ENCODE measurements around the gene UNC5A.

Gene UNC5A

DNA sequence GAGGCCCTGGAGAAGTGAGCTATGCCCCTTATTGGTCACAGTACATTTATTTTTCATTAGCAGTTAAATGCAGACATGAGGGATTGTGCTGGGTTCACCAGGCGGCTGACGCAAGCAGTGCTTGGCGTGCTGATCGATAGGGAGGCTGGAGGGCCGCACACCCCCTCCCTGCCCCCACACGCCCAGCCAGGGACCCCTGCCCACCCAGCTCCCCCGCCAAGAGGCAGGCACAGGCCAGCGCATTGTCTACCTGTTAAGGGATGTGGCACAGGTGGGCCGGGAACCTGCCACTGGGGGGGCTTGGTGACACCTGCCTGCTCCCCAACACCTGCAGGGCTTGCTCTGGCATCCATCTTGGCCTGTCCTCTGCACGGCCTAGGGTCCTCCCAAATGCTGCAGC lies 49.6 kb downstream of the UNC5A start:
- Histone ChIP-seq H3K27me3 (ENCODE audit: control insufficient read depth in 1 of 2, insufficient read depth in 1 of 2, low read length in 2 of 2) (peaks cover 30 to 71% of the 10 kb centered on the region in 2 experiments), H3K18ac (ENCODE audit: low read depth in 1 of 2, low read length in 2 of 2) (no peak overlapping the region), H4K8ac (ENCODE audit: low read length) (no peak overlapping the region), H3K14ac (ENCODE audit: low read length in 2 of 2) (no peak overlapping the region), H2AFZ (ENCODE audit: low read depth, low read length) (no peak overlapping the region), H3K9ac (ENCODE audit: low read length) (no peak overlapping the region), H4K91ac (ENCODE audit: low read length) (no peak overlapping the region), H2AK5ac (ENCODE audit: low read length, severe bottlenecking) (no peak overlapping the region), H2BK15ac (ENCODE audit: low read depth, poor library complexity, severe bottlenecking) (no peak overlapping the region), H3K79me1 (replicated peaks; ENCODE audit: low read length, poor library complexity, severe bottlenecking) (peaks cover 4% of the 10 kb centered on the region), H3K27ac (ENCODE audit: low read length, poor library complexity, severe bottlenecking) (no peak overlapping the region), H2BK12ac (ENCODE audit: low read length in 2 of 2) (no peak overlapping the region), H2BK5ac (ENCODE audit: low read depth, low read length, poor library complexity, severe bottlenecking) (no peak overlapping the region), H2BK120ac (ENCODE audit: low read depth, low read length) (no peak overlapping the region), H3K4me1 (ENCODE audit: control insufficient read depth, insufficient read depth, low read depth, low read length) (peaks cover 26% of the 10 kb centered on the region), H3K4ac (ENCODE audit: low read depth in 1 of 2, low read length in 2 of 2) (no peak overlapping the region), H3K4me2 (ENCODE audit: low read length, poor library complexity, severe bottlenecking) (no peak overlapping the region), H3K23ac (ENCODE audit: low read length in 2 of 2) (no peak overlapping the region), H3K36me3 (ENCODE audit: control insufficient read depth in 1 of 2, insufficient read depth in 2 of 2, low read depth in 1 of 2, low read length in 2 of 2) (peaks cover 0 to 27% of the 10 kb centered on the region in 2 experiments), H3K9me3 (ENCODE audit: control insufficient read depth, low read length) (no peaks in the 10 kb centered on the region), H3K4me3 (ENCODE audit: insufficient read depth in 1 of 2, low read depth in 1 of 2, low read length in 2 of 2) (no peak overlapping the region)
- WGBS: 84% methylated on average over 8 of the region's 10 CpGs
- no peak for DNase-seq

DNA sequence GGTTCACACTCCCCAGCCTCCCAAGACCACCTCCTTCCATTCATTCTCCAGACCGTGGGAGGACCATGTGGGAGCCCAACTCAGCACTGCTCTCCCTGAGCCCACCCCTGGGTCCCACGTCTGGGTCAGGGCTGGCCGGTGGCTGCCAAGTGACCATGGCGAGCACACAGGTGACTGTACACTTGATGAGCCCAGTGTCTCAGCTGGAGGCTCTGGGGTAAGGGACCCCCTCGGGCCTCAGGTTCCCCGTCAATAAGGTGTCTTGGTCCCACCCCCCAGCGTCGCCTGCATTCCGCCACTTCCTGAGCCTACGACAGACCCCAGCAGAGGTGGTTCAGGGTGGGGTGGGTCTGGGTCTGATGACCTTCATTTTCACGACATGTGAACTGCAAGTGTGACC lies 50.0 kb downstream of the UNC5A start:
- WGBS: 76% methylated on average over 11 of the region's 11 CpGs
- no peak overlapping the region for H2BK5ac ChIP-seq (ENCODE audit: low read depth, low read length, poor library complexity, severe bottlenecking)
- H4K91ac ChIP-seq (ENCODE audit: low read length): no peak overlapping the region
- peaks cover 26% of the 10 kb centered on the region for H3K4me1 ChIP-seq (ENCODE audit: control insufficient read depth, insufficient read depth, low read depth, low read length)
- no peak overlapping the region for H2BK12ac ChIP-seq (ENCODE audit: low read length in 2 of 2)
- H3K4ac ChIP-seq (ENCODE audit: low read depth in 1 of 2, low read length in 2 of 2): no peak overlapping the region
- no peak overlapping the region for H2AFZ ChIP-seq (ENCODE audit: low read depth, low read length)
- no peak overlapping the region for H3K23ac ChIP-seq (ENCODE audit: low read length in 2 of 2)
- no peak overlapping the region for H3K4me3 ChIP-seq (ENCODE audit: insufficient read depth in 1 of 2, low read depth in 1 of 2, low read length in 2 of 2)
- no peak overlapping the region for H3K9ac ChIP-seq (ENCODE audit: low read length)
- H3K79me1 ChIP-seq (replicated peaks; ENCODE audit: low read length, poor library complexity, severe bottlenecking): peaks cover 4% of the 10 kb centered on the region
- DNase-seq: no peak
- H2BK15ac ChIP-seq (ENCODE audit: low read depth, poor library complexity, severe bottlenecking): no peak overlapping the region
- H2BK120ac ChIP-seq (ENCODE audit: low read depth, low read length): no peak overlapping the region
- no peak overlapping the region for H3K27ac ChIP-seq (ENCODE audit: low read length, poor library complexity, severe bottlenecking)
- peaks cover 31 to 71% of the 10 kb centered on the region in 2 experiments for H3K27me3 ChIP-seq (ENCODE audit: control insufficient read depth in 1 of 2, insufficient read depth in 1 of 2, low read length in 2 of 2)
- peaks cover 0 to 29% of the 10 kb centered on the region in 2 experiments for H3K36me3 ChIP-seq (ENCODE audit: control insufficient read depth in 1 of 2, insufficient read depth in 2 of 2, low read depth in 1 of 2, low read length in 2 of 2)
- no peaks in the 10 kb centered on the region for H3K9me3 ChIP-seq (ENCODE audit: control insufficient read depth, low read length)
- H4K8ac ChIP-seq (ENCODE audit: low read length): no peak overlapping the region
- no peak overlapping the region for H3K18ac ChIP-seq (ENCODE audit: low read depth in 1 of 2, low read length in 2 of 2)
- no peak overlapping the region for H2AK5ac ChIP-seq (ENCODE audit: low read length, severe bottlenecking)
- H3K4me2 ChIP-seq (ENCODE audit: low read length, poor library complexity, severe bottlenecking): no peak overlapping the region
- no peak overlapping the region for H3K14ac ChIP-seq (ENCODE audit: low read length in 2 of 2)

DNA sequence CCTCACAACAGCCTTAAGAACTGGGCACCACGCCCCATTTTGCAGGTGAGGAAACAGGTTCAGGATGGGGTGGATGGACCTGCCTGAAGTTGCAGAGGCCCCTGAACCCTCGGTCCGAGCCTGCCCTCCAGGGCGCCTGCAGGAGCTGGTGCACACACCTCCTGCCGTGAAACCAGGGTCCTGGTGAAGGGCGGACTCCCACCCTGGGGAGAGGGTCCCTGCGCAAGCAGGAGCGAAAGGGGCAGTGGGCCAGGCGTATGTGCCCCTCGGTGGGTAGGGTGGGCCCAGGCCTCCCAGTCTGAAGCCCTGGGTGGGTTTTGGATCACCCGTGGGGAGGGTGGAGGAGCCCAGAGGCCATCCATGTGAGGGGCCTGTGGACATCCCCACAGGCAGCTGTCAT lies 50.9 kb downstream of the UNC5A start:
- H3K36me3 ChIP-seq (ENCODE audit: control insufficient read depth in 1 of 2, insufficient read depth in 2 of 2, low read depth in 1 of 2, low read length in 2 of 2): peaks cover 0 to 32% of the 10 kb centered on the region in 2 experiments

DNA sequence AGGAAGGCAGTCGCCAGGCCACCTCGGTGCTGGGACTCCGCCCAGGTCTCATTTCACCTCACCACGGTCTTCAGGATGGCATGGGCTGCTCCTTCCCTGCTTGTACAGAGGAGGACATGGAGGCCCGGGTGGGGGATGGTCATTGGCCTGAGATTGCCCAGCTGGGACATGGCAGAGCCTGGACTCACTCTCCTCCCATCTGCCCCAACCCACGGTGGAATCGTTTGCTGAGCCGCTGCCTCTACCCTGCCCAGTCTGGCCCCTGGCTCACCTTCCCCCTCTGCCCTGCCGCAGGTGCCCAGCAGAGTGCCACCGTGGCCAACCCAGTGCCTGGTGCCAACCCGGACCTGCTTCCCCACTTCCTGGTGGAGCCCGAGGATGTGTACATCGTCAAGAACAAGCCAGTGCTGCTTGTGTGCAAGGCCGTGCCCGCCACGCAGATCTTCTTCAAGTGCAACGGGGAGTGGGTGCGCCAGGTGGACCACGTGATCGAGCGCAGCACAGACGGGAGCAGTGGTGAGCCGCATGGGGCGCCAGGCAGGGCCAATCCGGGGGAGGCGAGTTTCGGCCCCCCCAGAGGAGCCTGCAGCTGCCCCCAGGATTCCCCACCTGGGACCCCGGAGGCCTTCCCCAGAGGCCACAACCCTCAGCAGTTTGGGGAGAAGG lies 52.1 kb downstream of the UNC5A start:
- no peak overlapping the region for H4K91ac ChIP-seq (ENCODE audit: low read length)
- no peak for DNase-seq
- H2AFZ ChIP-seq (ENCODE audit: low read depth, low read length): no peak overlapping the region
- H3K79me1 ChIP-seq (replicated peaks; ENCODE audit: low read length, poor library complexity, severe bottlenecking): peaks cover 2% of the 10 kb centered on the region
- no peak overlapping the region for H4K8ac ChIP-seq (ENCODE audit: low read length)
- no peak overlapping the region for H3K27ac ChIP-seq (ENCODE audit: low read length, poor library complexity, severe bottlenecking)
- no peak overlapping the region for H2BK12ac ChIP-seq (ENCODE audit: low read length in 2 of 2)
- H2BK5ac ChIP-seq (ENCODE audit: low read depth, low read length, poor library complexity, severe bottlenecking): no peak overlapping the region
- 82% methylated on average over 20 of the region's 28 CpGs for WGBS
- no peaks in the 10 kb centered on the region for H3K9me3 ChIP-seq (ENCODE audit: control insufficient read depth, low read length)
- H3K23ac ChIP-seq (ENCODE audit: low read length in 2 of 2): no peak overlapping the region
- no peak overlapping the region for H3K4me3 ChIP-seq (ENCODE audit: insufficient read depth in 1 of 2, low read depth in 1 of 2, low read length in 2 of 2)
- no peak overlapping the region for H3K14ac ChIP-seq (ENCODE audit: low read length in 2 of 2)
- H3K18ac ChIP-seq (ENCODE audit: low read depth in 1 of 2, low read length in 2 of 2): no peak overlapping the region
- no peak overlapping the region for H3K4ac ChIP-seq (ENCODE audit: low read depth in 1 of 2, low read length in 2 of 2)
- no peak overlapping the region for H2BK120ac ChIP-seq (ENCODE audit: low read depth, low read length)
- H3K4me1 ChIP-seq (ENCODE audit: control insufficient read depth, insufficient read depth, low read depth, low read length): peaks cover 26% of the 10 kb centered on the region
- H2AK5ac ChIP-seq (ENCODE audit: low read length, severe bottlenecking): no peak overlapping the region
- H3K4me2 ChIP-seq (ENCODE audit: low read length, poor library complexity, severe bottlenecking): no peak overlapping the region
- peaks cover 34 to 79% of the 10 kb centered on the region in 2 experiments for H3K27me3 ChIP-seq (ENCODE audit: control insufficient read depth in 1 of 2, insufficient read depth in 1 of 2, low read length in 2 of 2)
- no peak overlapping the region for H3K9ac ChIP-seq (ENCODE audit: low read length)
- H2BK15ac ChIP-seq (ENCODE audit: low read depth, poor library complexity, severe bottlenecking): no peak overlapping the region
- peaks cover 0 to 29% of the 10 kb centered on the region in 2 experiments for H3K36me3 ChIP-seq (ENCODE audit: control insufficient read depth in 1 of 2, insufficient read depth in 2 of 2, low read depth in 1 of 2, low read length in 2 of 2)

More for the DNA sequence above, 50.9 kb downstream of the UNC5A start:
- H3K4me1 ChIP-seq (ENCODE audit: control insufficient read depth, insufficient read depth, low read depth, low read length): peaks cover 26% of the 10 kb centered on the region
- no peak overlapping the region for H3K4me2 ChIP-seq (ENCODE audit: low read length, poor library complexity, severe bottlenecking)
- no peak overlapping the region for H3K4me3 ChIP-seq (ENCODE audit: insufficient read depth in 1 of 2, low read depth in 1 of 2, low read length in 2 of 2)
- no peak overlapping the region for H3K9ac ChIP-seq (ENCODE audit: low read length)
- H3K14ac ChIP-seq (ENCODE audit: low read length in 2 of 2): no peak overlapping the region
- no peak overlapping the region for H4K91ac ChIP-seq (ENCODE audit: low read length)
- DNase-seq: no peak
- no peak overlapping the region for H3K27ac ChIP-seq (ENCODE audit: low read length, poor library complexity, severe bottlenecking)
- no peak overlapping the region for H3K4ac ChIP-seq (ENCODE audit: low read depth in 1 of 2, low read length in 2 of 2)
- 87% methylated on average over 11 of the region's 11 CpGs for WGBS
- no peak overlapping the region for H3K18ac ChIP-seq (ENCODE audit: low read depth in 1 of 2, low read length in 2 of 2)
- H4K8ac ChIP-seq (ENCODE audit: low read length): no peak overlapping the region
- no peaks in the 10 kb centered on the region for H3K9me3 ChIP-seq (ENCODE audit: control insufficient read depth, low read length)
- H2BK120ac ChIP-seq (ENCODE audit: low read depth, low read length): no peak overlapping the region
- no peak overlapping the region for H3K23ac ChIP-seq (ENCODE audit: low read length in 2 of 2)
- H3K27me3 ChIP-seq (ENCODE audit: control insufficient read depth in 1 of 2, insufficient read depth in 1 of 2, low read length in 2 of 2): peaks cover 31 to 77% of the 10 kb centered on the region in 2 experiments
- H2BK12ac ChIP-seq (ENCODE audit: low read length in 2 of 2): no peak overlapping the region
- peaks cover 3% of the 10 kb centered on the region for H3K79me1 ChIP-seq (replicated peaks; ENCODE audit: low read length, poor library complexity, severe bottlenecking)
- no peak overlapping the region for H2AK5ac ChIP-seq (ENCODE audit: low read length, severe bottlenecking)
- no peak overlapping the region for H2BK15ac ChIP-seq (ENCODE audit: low read depth, poor library complexity, severe bottlenecking)
- no peak overlapping the region for H2BK5ac ChIP-seq (ENCODE audit: low read depth, low read length, poor library complexity, severe bottlenecking)
- no peak overlapping the region for H2AFZ ChIP-seq (ENCODE audit: low read depth, low read length)

Data from mesenchymal stem cell (in vitro differentiated cells and primary cell).